Panc1 (cell line): Measurements from ENCODE around the gene HSD17B1.

ENCODE experiments used
- POLR2AphosphoS5 ChIP-seq: IDR thresholded peaks from 2 replicates; pipeline ENCODE4 v1.6.1; 2012; ENCODE audit warnings: mild to moderate bottlenecking, low read depth, low read length, moderate library complexity
- TCF7L2 ChIP-seq: IDR thresholded peaks from 2 replicates; pipeline ENCODE4 v1.6.1; 2011; ENCODE audit warnings: mild to moderate bottlenecking, low read depth, low read length, inconsistent platforms
- TF ChIP-seq, protein P1 (sequence below): fragments of 450-650 bp; IDR thresholded peaks from 2 replicates; pipeline ENCODE4 v1.5.1; 2017; ENCODE audit warnings: mild to moderate bottlenecking
- TF ChIP-seq, protein P2 (sequence below), 2 experiments: IDR thresholded peaks; 2 replicates each; pipeline ENCODE4 v1.6.1; 2011 to 2012; ENCODE audit warnings: low read depth in 2 of 2, control low read depth in 1 of 2, low read length in 1 of 2, mild to moderate bottlenecking in 1 of 2, moderate library complexity in 1 of 2; ENCODE audit not compliant: insufficient read depth in 1 of 2

DNA sequence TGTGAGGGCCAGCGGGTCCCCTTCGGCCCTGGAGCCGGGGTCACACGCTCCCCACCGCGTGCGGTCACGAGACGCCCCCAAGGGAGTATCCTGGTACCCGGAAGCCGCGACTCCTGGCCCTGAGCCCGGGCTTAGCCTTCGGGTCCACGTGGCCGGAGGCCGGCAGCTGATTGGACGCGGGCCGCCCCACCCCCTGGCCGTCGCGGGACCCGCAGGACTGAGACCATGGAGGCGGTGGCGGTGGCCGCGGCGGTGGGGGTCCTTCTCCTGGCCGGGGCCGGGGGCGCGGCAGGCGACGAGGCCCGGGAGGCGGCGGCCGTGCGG is 16.7 kb upstream of the HSD17B1 start, which contains the start of gene NAGLU:
- no peak for TF ChIP-seq TCF7L2
- TF ChIP-seq, protein P1, sequence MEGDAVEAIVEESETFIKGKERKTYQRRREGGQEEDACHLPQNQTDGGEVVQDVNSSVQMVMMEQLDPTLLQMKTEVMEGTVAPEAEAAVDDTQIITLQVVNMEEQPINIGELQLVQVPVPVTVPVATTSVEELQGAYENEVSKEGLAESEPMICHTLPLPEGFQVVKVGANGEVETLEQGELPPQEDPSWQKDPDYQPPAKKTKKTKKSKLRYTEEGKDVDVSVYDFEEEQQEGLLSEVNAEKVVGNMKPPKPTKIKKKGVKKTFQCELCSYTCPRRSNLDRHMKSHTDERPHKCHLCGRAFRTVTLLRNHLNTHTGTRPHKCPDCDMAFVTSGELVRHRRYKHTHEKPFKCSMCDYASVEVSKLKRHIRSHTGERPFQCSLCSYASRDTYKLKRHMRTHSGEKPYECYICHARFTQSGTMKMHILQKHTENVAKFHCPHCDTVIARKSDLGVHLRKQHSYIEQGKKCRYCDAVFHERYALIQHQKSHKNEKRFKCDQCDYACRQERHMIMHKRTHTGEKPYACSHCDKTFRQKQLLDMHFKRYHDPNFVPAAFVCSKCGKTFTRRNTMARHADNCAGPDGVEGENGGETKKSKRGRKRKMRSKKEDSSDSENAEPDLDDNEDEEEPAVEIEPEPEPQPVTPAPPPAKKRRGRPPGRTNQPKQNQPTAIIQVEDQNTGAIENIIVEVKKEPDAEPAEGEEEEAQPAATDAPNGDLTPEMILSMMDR, result no peak
- TF ChIP-seq, protein P2, sequence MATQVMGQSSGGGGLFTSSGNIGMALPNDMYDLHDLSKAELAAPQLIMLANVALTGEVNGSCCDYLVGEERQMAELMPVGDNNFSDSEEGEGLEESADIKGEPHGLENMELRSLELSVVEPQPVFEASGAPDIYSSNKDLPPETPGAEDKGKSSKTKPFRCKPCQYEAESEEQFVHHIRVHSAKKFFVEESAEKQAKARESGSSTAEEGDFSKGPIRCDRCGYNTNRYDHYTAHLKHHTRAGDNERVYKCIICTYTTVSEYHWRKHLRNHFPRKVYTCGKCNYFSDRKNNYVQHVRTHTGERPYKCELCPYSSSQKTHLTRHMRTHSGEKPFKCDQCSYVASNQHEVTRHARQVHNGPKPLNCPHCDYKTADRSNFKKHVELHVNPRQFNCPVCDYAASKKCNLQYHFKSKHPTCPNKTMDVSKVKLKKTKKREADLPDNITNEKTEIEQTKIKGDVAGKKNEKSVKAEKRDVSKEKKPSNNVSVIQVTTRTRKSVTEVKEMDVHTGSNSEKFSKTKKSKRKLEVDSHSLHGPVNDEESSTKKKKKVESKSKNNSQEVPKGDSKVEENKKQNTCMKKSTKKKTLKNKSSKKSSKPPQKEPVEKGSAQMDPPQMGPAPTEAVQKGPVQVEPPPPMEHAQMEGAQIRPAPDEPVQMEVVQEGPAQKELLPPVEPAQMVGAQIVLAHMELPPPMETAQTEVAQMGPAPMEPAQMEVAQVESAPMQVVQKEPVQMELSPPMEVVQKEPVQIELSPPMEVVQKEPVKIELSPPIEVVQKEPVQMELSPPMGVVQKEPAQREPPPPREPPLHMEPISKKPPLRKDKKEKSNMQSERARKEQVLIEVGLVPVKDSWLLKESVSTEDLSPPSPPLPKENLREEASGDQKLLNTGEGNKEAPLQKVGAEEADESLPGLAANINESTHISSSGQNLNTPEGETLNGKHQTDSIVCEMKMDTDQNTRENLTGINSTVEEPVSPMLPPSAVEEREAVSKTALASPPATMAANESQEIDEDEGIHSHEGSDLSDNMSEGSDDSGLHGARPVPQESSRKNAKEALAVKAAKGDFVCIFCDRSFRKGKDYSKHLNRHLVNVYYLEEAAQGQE (IDR thresholded peaks at IDR 0.05; ENCODE audit: insufficient read depth in 1 of 2, low read depth in 2 of 2, low read length in 1 of 2), result no peak
- peak; percentile 58 for TF ChIP-seq POLR2AphosphoS5
